GM21529 (cell line): ENCODE data around the gene TMOD3.
"Not testable (repeated sequence)": the region's sequence is repeated elsewhere in the genome, so short reads cannot be mapped to it uniquely, and the experiment has no call there.

ENCODE experiments used
- ATAC-seq: cut with Tn5 transposase; IDR thresholded peaks from one replicate; pipeline ENCODE4 v1.9.1; 2021; ENCODE audit not compliant: unreplicated experiment

TMOD3 gene

GRCh38 chr15:51863131-51863530, 33.7 kb downstream of the TMOD3 start:
- ATAC-seq, result no peak

- no peak for ATAC-seq
These were observed 35.1 kb downstream of the TMOD3 start for GRCh38 chr15:51864408-51865056.

GRCh38 chr15:51865317-51865716, 35.9 kb downstream of the TMOD3 start:
- no peak for ATAC-seq

- no peak for ATAC-seq
These were observed 36.7 kb downstream of the TMOD3 start for GRCh38 chr15:51866161-51866560.

GRCh38 chr15:51866751-51867150, 37.3 kb downstream of the TMOD3 start:
- no peak for ATAC-seq

GRCh38 chr15:51869060-51869421, 39.6 kb downstream of the TMOD3 start:
- no peak for ATAC-seq

GRCh38 chr15:51870774-51871173, 41.3 kb downstream of the TMOD3 start:
- ATAC-seq, result no peak

GRCh38 chr15:51874751-51875644, 45.5 kb downstream of the TMOD3 start:
- ATAC-seq, result no peak

GRCh38 chr15:51876169-51876568, 46.7 kb downstream of the TMOD3 start:
- no peak for ATAC-seq

- ATAC-seq, result no peak
These were observed 49.3 kb downstream of the TMOD3 start for GRCh38 chr15:51878446-51879386.

GRCh38 chr15:51879555-51879954, 50.1 kb downstream of the TMOD3 start:
- no peak for ATAC-seq

GRCh38 chr15:51883271-51883837, 53.9 kb downstream of the TMOD3 start:
- no peak for ATAC-seq

GRCh38 chr15:51884041-51884440, 54.6 kb downstream of the TMOD3 start:
- no peak for ATAC-seq

- no peak for ATAC-seq
These were observed 55.2 kb downstream of the TMOD3 start for GRCh38 chr15:51884517-51885236.

GRCh38 chr15:51885758-51886157, 56.3 kb downstream of the TMOD3 start:
- not testable (repeated sequence) for ATAC-seq

GRCh38 chr15:51887887-51888592, 58.6 kb downstream of the TMOD3 start:
- ATAC-seq, result no peak

GRCh38 chr15:51888593-51889195, 59.2 kb downstream of the TMOD3 start:
- ATAC-seq, result no peak

- no peak for ATAC-seq
These were observed 60.0 kb downstream of the TMOD3 start for GRCh38 chr15:51889486-51889885.

- no peak for ATAC-seq
These were observed 75.0 kb downstream of the TMOD3 start for GRCh38 chr15:51904421-51904820.
